Measurements from ENCODE around the gene MAP3K5. TPM values are rescaled to one million over a fixed set of nuclear protein-coding genes. Genes with fewer than 3 reads are reported as not detected.
A peak's percentile ranks its signal among the peaks of the same experiment; 100 is the strongest.

MAP3K5 gene
- total and polyA plus RNA-seq, 2 donors (not counting 1 experiment from before 2014, with no cell fraction given), result 10.9 to 62.6 TPM

- peak in 1 of 2 donors; percentile 34 for DNase-seq (ENCODE audit: low read depth in 2 of 2)
- Histone ChIP-seq H3K36me3 (ENCODE audit: control insufficient read depth, insufficient read depth, low read length) (no peaks in the 10 kb centered on the region), H3K9me3 (ENCODE audit: control insufficient read depth, insufficient read depth, low read depth, low read length) (no peaks in the 10 kb centered on the region), H3K4me3 (replicated peaks in 1 of 4; ENCODE audit: control extremely low read depth in 1 of 4, insufficient read depth in 1 of 4, low read depth in 3 of 4, low read length in 4 of 4) (no peak overlapping the region), H3K27ac (ENCODE audit: insufficient read depth, low read length) (no peak overlapping the region), H3K27me3 (ENCODE audit: control insufficient read depth, insufficient read depth, low read length) (no peaks in the 10 kb centered on the region), H3K4me2 (ENCODE audit: extremely low read depth, insufficient read depth, low read length) (no peak overlapping the region), H3K79me2 (ENCODE audit: control insufficient read depth, insufficient read depth, low read length) (no peaks in the 10 kb centered on the region), H3K9ac (ENCODE audit: insufficient read depth, low read length) (no peak overlapping the region), H3K4me1 (ENCODE audit: control insufficient read depth, extremely low read depth, insufficient read depth, low read length) (no peaks in the 10 kb centered on the region), H4K20me1 (ENCODE audit: control insufficient read depth, extremely low read depth, insufficient read depth, low read length) (no peaks in the 10 kb centered on the region), H2AFZ (ENCODE audit: low read length) (no peak overlapping the region)
- TF ChIP-seq CTCF (conservative IDR thresholded peaks at IDR 0.05 in 1 of 2, IDR thresholded peaks at IDR 0.05 in 1 of 2; ENCODE audit: low read depth in 1 of 2, low read length in 2 of 2) (no peak), EZH2 (IDR thresholded peaks at IDR 0.05; ENCODE audit: low read length, missing control alignments) (no peak)
Observed at GRCh38 chr6:136685540-136686108, 106.7 kb downstream of the MAP3K5 start.

- no peaks in the 10 kb centered on the region for H3K9me3 ChIP-seq (ENCODE audit: control insufficient read depth, insufficient read depth, low read depth, low read length)
- no peak overlapping the region for H3K4me2 ChIP-seq (ENCODE audit: extremely low read depth, insufficient read depth, low read length)
- H3K4me1 ChIP-seq (ENCODE audit: control insufficient read depth, extremely low read depth, insufficient read depth, low read length), result no peaks in the 10 kb centered on the region
- H2AFZ ChIP-seq (ENCODE audit: low read length), result no peak overlapping the region
- no peak overlapping the region for H3K27ac ChIP-seq (ENCODE audit: insufficient read depth, low read length)
- H3K79me2 ChIP-seq (ENCODE audit: control insufficient read depth, insufficient read depth, low read length), result no peaks in the 10 kb centered on the region
- H4K20me1 ChIP-seq (ENCODE audit: control insufficient read depth, extremely low read depth, insufficient read depth, low read length), result no peaks in the 10 kb centered on the region
- no peak overlapping the region for H3K9ac ChIP-seq (ENCODE audit: insufficient read depth, low read length)
- no peaks in the 10 kb centered on the region for H3K27me3 ChIP-seq (ENCODE audit: control insufficient read depth, insufficient read depth, low read length)
- DNase-seq (ENCODE audit: low read depth in 2 of 2), result no peak
- TF ChIP-seq EZH2 (IDR thresholded peaks at IDR 0.05; ENCODE audit: low read length, missing control alignments) (no peak), CTCF (conservative IDR thresholded peaks at IDR 0.05 in 1 of 2, IDR thresholded peaks at IDR 0.05 in 1 of 2; ENCODE audit: low read depth in 1 of 2, low read length in 2 of 2) (no peak)
- no peaks in the 10 kb centered on the region for H3K36me3 ChIP-seq (ENCODE audit: control insufficient read depth, insufficient read depth, low read length)
- no peak overlapping the region for H3K4me3 ChIP-seq (replicated peaks in 1 of 4; ENCODE audit: control extremely low read depth in 1 of 4, insufficient read depth in 1 of 4, low read depth in 3 of 4, low read length in 4 of 4)
Observed at GRCh38 chr6:136684466-136684865, 107.8 kb downstream of the MAP3K5 start.

GRCh38 chr6:136683209-136683941 lies 108.9 kb downstream of the MAP3K5 start:
- H3K27me3 ChIP-seq (ENCODE audit: control insufficient read depth, insufficient read depth, low read length), result no peaks in the 10 kb centered on the region
- no peaks in the 10 kb centered on the region for H3K36me3 ChIP-seq (ENCODE audit: control insufficient read depth, insufficient read depth, low read length)
- H4K20me1 ChIP-seq (ENCODE audit: control insufficient read depth, extremely low read depth, insufficient read depth, low read length), result no peaks in the 10 kb centered on the region
- H3K4me1 ChIP-seq (ENCODE audit: control insufficient read depth, extremely low read depth, insufficient read depth, low read length), result no peaks in the 10 kb centered on the region
- TF ChIP-seq EZH2 (IDR thresholded peaks at IDR 0.05; ENCODE audit: low read length, missing control alignments) (no peak), CTCF (conservative IDR thresholded peaks at IDR 0.05 in 1 of 2, IDR thresholded peaks at IDR 0.05 in 1 of 2; ENCODE audit: low read depth in 1 of 2, low read length in 2 of 2) (no peak)
- no peak overlapping the region for H3K9ac ChIP-seq (ENCODE audit: insufficient read depth, low read length)
- no peak overlapping the region for H3K27ac ChIP-seq (ENCODE audit: insufficient read depth, low read length)
- H2AFZ ChIP-seq (ENCODE audit: low read length), result no peak overlapping the region
- H3K9me3 ChIP-seq (ENCODE audit: control insufficient read depth, insufficient read depth, low read depth, low read length), result no peaks in the 10 kb centered on the region
- no peak for DNase-seq (ENCODE audit: low read depth in 2 of 2)
- H3K4me2 ChIP-seq (ENCODE audit: extremely low read depth, insufficient read depth, low read length), result no peak overlapping the region
- H3K79me2 ChIP-seq (ENCODE audit: control insufficient read depth, insufficient read depth, low read length), result no peaks in the 10 kb centered on the region
- H3K4me3 ChIP-seq (replicated peaks in 1 of 4; ENCODE audit: control extremely low read depth in 1 of 4, insufficient read depth in 1 of 4, low read depth in 3 of 4, low read length in 4 of 4), result no peak overlapping the region
